ENCODE results near the gene MZF1.

DNA sequence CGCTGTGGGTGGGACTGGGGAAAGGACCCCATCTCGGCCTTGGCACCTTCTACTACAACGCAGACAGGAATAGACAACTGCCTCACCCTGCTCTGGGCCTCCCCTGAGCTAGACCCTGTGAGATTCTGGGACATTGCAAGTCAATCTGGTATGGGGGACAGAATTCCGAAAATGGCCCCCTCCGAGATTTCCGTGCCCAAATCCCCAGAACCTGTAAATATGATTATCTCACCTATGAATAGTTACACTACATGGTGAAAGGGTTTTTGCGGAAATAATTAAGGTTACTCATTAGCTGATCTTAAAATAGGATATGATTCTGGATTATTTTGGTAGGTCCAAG lies 52.9 kb downstream of the MZF1 start:
- no peak for TF ChIP-seq ZNF24 (tag by site-specific recombination; IDR thresholded peaks at IDR 0.05)
- TF ChIP-seq KLF16 (tag by site-specific recombination; IDR thresholded peaks at IDR 0.05): no peak
